Testis (tissue), 3 donors: ENCODE data around the gene KIFBP. TPM values are rescaled to one million over a fixed set of nuclear protein-coding genes. Genes with fewer than 3 reads are reported as not detected.
"Not testable (repeated sequence)": the region's sequence is repeated elsewhere in the genome, so short reads cannot be mapped to it uniquely, and the experiment has no call there.

Experiments
- DNase-seq: peaks from one replicate; pipeline ENCODE4 v3.0.0-alpha.2; 2019
- H3K27ac ChIP-seq, 2 donors: fragments of 200-600 bp; sonication (generic); one replicate each; pipeline ENCODE4 v1.5.1; 2019
- H3K27me3 ChIP-seq: fragments of 200-600 bp; sonication (generic); one replicate; pipeline ENCODE4 v1.5.1; 2019
- H3K36me3 ChIP-seq: fragments of 200-600 bp; sonication (generic); one replicate; pipeline ENCODE4 v1.5.1; 2017; ENCODE audit warnings: low read depth; ENCODE audit errors: missing control alignments
- H3K4me1 ChIP-seq: fragments of 200-600 bp; sonication (generic); one replicate; pipeline ENCODE4 v1.5.1; 2019
- H3K4me3 ChIP-seq, 2 donors: fragments of 200-600 bp; sonication (generic); one replicate each; pipeline ENCODE4 v1.5.1; 2017 to 2019
- H3K9me3 ChIP-seq: fragments of 200-600 bp; sonication (generic); one replicate; pipeline ENCODE4 v1.5.1; 2017
- CTCF ChIP-seq, 3 experiments: fragments of 450-650 bp in 2 of 3; fragments of 200-600 bp in 1 of 3; sonication (generic) in 1 of 3; IDR thresholded peaks; one replicate each; pipeline ENCODE4 v1.5.1; 2016 to 2019; ENCODE audit warnings: antibody characterized with exemption in 3 of 3, mild to moderate bottlenecking in 2 of 3, moderate library complexity in 1 of 3
- POLR2A ChIP-seq: fragments of 450-650 bp; IDR thresholded peaks from one replicate; pipeline ENCODE4 v1.6.1; 2017; ENCODE audit warnings: antibody characterized with exemption, mild to moderate bottlenecking, moderate library complexity
- WGBS, 2 donors: methylation state at CpG; one replicate each; pipeline ENCODE4 v1.1.5; 2018; 5-methylcytosine and 5-hydroxymethylcytosine counted together
- intact Hi-C: fragments of 100-400 bp; cut with DNase I; formaldehyde crosslinking; loops from one replicate; pipeline ENCODE4 v1.15.1; 2023; ENCODE audit warnings: low total_unique reads
- polyA plus RNA-seq: library from polyadenylated mRNA; stranded (reverse); fragments of 350-450 nt; fragmentation: Illumina TruSeq; extraction: RNeasy Lipid Tissue Mini Kit (QIAGEN cat#74804); gene quantifications from one replicate; pipeline ENCODE4 v1.2.3, GENCODE V29; 2014; ENCODE audit warnings: low read depth, low replicate concordance; ENCODE audit not compliant: insufficient read depth
- total RNA-seq, 2 donors: library from RNA; depleted of rRNA; stranded (reverse); fragments of >200 nt; gene quantifications; one replicate each; pipeline ENCODE4 v1.2.3, GENCODE V29; 2016

KIFBP gene
- total and polyA plus RNA-seq, 3 donors from 2014 or later = 38.9 to 58.2 (median 48.3) TPM

GRCh38 chr10:68959695-68960527, 28.7 kb upstream of the KIFBP start:
- Histone ChIP-seq H3K9me3 (no peaks in the 10 kb centered on the region), H3K4me3 (no peak overlapping the region), H3K36me3 (no peaks in the 10 kb centered on the region), H3K4me1 (peaks cover 20% of the 10 kb centered on the region), H3K27ac (no peak overlapping the region), H3K27me3 (no peaks in the 10 kb centered on the region)
- intact Hi-C loops = no loop called here
- WGBS, 2 donors = 94 to 95% methylated on average over 4 of the region's 4 CpGs
- no peak for TF ChIP-seq POLR2A
- no peak for TF ChIP-seq CTCF (IDR thresholded peaks at IDR 0.05)
- no peak for DNase-seq

GRCh38 chr10:68963151-68963550, 25.5 kb upstream of the KIFBP start:
- Histone ChIP-seq H3K4me3 (no peak overlapping the region), H3K27me3 (no peaks in the 10 kb centered on the region), H3K4me1 (peaks cover 3% of the 10 kb centered on the region), H3K9me3 (no peaks in the 10 kb centered on the region), H3K27ac (no peak overlapping the region), H3K36me3 (no peaks in the 10 kb centered on the region)
- WGBS, 2 donors = 95% methylated on average over 4 of the region's 4 CpGs
- intact Hi-C loops = no loop called here
- TF ChIP-seq POLR2A (no peak), CTCF (IDR thresholded peaks at IDR 0.05) (no peak)
- DNase-seq = no peak

GRCh38 chr10:68973975-68974374, 14.6 kb upstream of the KIFBP start:
- intact Hi-C loops = no loop called here
- WGBS, 2 donors = 51 to 70% methylated on average over 5 of the region's 5 CpGs
- H3K4me3 ChIP-seq = no peak overlapping the region
- no peaks in the 10 kb centered on the region for H3K4me1 ChIP-seq
- H3K9me3 ChIP-seq = no peaks in the 10 kb centered on the region
- no peak for TF ChIP-seq POLR2A
- no peak for TF ChIP-seq CTCF (IDR thresholded peaks at IDR 0.05)
- no peaks in the 10 kb centered on the region for H3K36me3 ChIP-seq
- DNase-seq = no peak
- no peaks in the 10 kb centered on the region for H3K27me3 ChIP-seq
- no peak overlapping the region for H3K27ac ChIP-seq

- H3K27ac ChIP-seq, H3K36me3 ChIP-seq, intact Hi-C loops, H3K4me1 ChIP-seq, DNase-seq, H3K4me3 ChIP-seq, H3K9me3 ChIP-seq, H3K27me3 ChIP-seq: not testable (repeated sequence)
- WGBS, 2 donors = 94 to 97% methylated on average over 5 of the region's 5 CpGs
Measured at GRCh38 chr10:68975936-68976473, 12.6 kb upstream of the KIFBP start.

GRCh38 chr10:68979738-68980137, 8.9 kb upstream of the KIFBP start:
- H3K27me3 ChIP-seq, DNase-seq, H3K27ac ChIP-seq, H3K9me3 ChIP-seq, intact Hi-C loops, H3K36me3 ChIP-seq, H3K4me3 ChIP-seq: not testable (repeated sequence)
- 80 to 83% methylated on average over 6 of the region's 6 CpGs for WGBS, 2 donors
- H3K4me1 ChIP-seq = peaks cover 14% of the 10 kb centered on the region

- DNase-seq = no peak
- Histone ChIP-seq H3K4me3 (no peak overlapping the region), H3K36me3 (no peaks in the 10 kb centered on the region), H3K27ac (no peak overlapping the region), H3K9me3 (no peaks in the 10 kb centered on the region), H3K4me1 (peaks cover 14% of the 10 kb centered on the region), H3K27me3 (no peaks in the 10 kb centered on the region)
- TF ChIP-seq CTCF (IDR thresholded peaks at IDR 0.05) = peak in 2 of 3 experiments; percentile 31 to 43
- TF ChIP-seq POLR2A = no peak
- WGBS, 2 donors = 87 to 92% methylated on average over 1 of the region's 1 CpG
- intact Hi-C loops = no loop called here
Measured at GRCh38 chr10:68981074-68981473, 7.5 kb upstream of the KIFBP start.
